ENCODE measurements around the gene PSKH1.
"Not testable (repeated sequence)": the region's sequence is repeated elsewhere in the genome, so short reads cannot be mapped to it uniquely, and the experiment has no call there.

PSKH1 gene

DNA sequence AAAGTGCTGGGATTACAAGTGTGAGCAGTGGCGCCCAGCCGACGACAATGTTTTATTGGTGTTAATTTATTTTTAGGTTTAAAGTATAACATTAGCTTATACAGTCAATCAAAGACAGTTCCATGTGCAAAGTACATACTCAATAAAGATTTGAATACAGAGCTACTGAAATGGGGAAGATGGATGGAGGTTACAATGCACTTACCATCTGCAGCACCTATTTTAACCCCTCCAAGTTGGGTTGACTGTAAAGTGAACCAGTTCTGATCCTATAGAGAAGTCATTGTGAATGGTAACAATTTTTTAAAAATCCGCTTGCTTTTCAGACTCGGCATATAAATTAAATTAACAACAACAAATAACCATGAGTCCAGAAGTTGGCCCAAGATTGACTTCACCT lies 679 bp upstream of the PSKH1 start:
- no peak for DNase-seq

DNA sequence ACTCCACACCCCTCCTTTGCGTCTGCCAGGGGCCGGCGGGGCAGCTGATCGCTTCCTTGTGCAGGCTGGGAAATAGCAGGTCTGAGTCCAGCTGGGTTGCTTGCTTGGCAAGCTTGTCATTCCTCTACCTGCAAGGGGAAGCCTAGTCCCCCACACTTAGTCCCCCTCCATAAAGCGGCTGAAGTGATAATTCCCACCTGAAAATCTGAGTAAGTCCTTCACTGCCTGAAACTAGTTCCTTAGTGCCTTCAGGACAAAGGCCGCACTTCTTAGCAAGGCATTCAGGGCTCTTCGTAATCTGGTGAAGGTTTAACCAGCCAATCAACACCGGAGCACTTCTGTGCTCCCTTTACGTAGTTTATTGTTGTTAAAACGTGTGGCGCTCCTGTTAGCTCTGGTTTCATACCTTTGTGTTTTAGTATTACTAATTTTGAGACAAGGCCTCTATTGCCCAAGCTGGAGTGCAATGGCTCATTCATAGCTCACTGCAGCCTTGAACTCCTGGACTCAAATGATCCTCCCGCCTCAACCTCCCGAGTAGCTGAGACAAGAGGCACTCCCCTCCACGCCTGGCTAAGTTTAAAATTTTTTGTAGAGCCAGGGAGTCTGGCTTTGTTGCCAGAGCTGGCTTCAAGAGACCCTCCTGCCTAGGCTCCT lies 817 bp downstream of the PSKH1 start:
- DNase-seq: no peak

DNA sequence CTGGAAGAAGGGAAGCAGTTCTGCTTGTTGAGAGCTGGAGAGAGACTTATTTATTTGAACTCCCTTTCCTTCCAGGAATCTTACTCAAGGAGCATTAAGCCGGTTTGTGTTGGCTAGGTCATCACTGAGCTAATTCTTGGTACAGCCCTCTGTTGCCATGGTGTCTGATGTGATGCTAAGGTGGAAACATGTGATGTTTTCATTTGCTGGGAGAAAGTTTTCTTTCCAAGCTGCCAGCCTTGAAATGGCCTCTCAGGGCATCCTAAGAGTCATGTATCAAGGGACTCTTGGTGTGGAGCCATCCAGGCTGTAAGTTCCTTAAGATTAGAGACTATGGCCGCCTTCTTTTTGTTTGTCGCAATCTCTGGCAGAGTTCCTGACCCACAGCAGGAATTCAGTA lies 4.2 kb downstream of the PSKH1 start:
- DNase-seq: no peak

DNA sequence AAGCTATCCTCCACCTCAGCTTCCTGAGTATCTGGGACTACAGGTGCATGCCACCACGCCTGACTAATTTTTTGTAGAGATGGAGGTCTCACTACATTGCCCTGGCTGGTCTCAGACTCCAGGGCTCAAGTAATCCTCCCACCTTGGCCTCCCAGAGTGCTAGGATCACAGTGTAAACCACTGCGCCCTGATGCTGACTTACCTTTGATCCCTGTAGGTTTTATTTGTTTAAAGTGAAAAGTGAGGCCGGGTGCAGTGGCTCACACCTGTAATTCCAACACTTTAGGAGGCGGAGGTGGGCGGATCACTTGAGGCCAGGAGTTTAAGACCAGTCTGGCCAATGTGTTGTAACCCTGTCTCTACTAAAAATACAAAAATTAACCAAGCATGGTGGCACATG lies 8.7 kb downstream of the PSKH1 start:
- no peak for DNase-seq

DNA sequence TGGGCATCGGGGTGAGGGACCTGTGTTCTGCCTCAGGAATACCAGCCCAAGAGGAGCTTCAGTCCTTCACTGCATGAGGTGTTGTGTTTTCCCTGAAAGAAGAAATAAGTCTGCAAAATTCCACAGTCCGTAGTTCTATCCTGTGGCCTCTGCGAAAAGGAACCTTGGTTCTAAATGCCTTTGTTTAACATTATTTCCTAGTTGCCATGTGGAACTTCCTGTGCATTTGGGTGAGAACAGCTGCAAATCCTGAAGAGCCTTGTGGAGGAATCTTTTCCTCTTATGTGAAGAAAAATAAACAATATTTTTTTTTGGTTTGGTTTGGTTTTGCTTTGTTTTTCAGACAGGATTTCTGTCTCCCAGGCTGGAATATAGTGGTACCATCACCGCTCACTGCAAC lies 9.8 kb downstream of the PSKH1 start:
- DNase-seq: no peak

DNA sequence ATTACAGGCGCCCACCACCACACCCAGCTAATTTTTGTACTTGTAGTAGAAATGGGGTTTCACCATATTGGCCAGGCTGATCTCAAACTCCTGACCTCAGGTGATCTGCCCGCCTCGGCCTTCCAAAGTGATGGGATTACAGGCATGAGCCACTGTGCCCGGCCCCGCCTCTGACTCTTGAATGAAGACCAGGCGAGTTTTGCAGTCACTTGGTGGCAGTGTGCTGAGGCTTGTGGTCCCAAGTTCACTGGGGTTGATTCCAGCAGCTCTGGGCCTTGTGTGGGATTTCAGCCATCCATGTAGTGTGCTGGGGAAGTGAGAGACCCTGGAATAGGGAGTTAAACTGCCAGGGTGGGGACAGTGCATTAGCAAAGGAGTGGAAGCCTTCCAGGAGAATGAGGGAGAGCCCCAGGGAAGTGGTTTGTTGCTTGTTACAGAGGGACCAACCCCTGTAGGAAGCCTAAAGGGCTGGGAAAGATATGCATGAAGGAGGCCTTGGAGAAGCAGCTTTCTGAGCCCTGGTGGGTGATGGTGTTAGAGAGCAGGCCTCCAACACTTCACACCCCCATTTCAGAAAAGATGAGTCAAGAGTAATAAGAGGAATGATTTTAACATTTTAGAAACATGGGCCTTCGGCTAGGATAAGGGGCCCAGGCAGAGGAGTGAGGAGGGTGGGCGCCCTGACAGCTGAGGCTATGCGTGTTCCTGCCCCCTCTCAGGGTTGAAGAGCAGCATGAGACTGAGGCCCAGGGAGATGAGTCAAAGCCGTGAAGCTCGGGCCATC lies 14.5 kb downstream of the PSKH1 start:
- DNase-seq: no peak

DNA sequence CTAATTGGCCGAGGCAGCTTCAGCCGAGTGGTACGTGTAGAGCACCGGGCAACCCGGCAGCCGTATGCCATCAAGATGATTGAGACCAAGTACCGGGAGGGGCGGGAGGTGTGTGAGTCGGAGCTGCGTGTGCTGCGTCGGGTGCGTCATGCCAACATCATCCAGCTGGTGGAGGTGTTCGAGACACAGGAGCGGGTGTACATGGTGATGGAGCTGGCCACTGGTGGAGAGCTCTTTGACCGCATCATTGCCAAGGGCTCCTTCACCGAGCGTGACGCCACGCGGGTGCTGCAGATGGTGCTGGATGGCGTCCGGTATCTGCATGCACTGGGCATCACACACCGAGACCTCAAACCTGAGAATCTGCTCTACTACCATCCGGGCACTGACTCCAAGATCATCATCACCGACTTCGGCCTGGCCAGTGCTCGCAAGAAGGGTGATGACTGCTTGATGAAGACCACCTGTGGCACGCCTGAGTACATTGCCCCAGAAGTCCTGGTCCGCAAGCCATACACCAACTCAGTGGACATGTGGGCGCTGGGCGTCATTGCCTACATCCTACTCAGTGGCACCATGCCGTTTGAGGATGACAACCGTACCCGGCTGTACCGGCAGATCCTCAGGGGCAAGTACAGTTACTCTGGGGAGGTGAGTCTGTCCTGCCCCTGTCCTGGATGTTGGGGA lies 16.1 kb downstream of the PSKH1 start:
- DNase-seq: no peak

DNA sequence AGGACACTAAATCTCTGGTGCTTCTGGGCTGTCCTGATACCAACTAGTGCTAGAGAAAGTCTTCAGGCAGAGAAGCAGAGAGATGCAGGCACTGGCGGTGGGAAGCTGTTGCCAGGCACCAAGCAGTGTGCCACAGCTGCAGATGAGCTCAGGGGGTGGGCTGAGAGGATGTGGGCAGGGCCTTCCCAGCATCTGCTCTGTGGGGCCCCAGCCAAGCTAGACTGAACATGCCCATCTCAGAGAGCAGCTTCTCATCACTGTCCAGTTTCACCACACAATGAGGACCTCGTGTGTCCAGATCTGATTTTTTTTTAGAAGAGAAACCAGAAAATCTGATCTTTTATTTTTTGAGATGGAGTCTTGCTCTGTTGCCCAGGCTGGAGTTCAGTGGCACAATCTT lies 17.1 kb downstream of the PSKH1 start:
- peak; percentile 39 for DNase-seq

DNA sequence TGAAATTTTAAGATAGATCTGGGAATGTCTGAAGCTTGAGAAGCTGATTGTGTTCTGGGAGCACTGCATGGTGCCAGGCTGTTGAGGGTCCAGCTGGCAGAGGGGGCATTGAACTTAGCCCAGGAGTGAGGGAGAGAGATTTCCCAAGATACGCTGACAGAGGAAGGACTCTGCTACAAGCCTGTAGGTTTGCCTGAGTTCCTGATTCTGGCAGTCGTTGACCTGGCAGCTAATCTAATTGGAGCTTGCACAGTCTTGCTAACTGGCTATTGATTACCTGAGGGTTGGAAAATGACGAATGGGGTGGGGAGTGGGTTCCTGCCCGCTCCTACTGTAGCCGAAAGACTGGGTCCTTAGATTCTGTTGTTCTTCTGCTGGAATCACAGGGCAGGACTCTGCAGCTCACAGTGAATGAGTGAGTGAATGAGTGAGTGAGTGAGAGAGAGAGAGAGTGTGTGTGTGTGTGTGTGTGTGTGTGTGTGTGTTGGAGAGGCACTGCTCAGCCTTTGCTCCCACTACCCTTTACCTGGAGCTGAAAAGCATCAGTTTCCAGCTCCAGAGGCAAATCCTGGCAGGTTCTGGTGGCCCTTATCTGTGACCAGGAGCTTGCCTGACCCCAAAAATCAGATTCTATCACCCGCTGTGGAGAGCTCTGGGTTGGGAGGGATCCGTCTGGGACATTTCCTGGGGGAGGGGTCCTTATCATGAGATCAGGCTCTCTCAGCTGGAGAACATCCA lies 21.9 kb downstream of the PSKH1 start:
- no peak for DNase-seq

DNA sequence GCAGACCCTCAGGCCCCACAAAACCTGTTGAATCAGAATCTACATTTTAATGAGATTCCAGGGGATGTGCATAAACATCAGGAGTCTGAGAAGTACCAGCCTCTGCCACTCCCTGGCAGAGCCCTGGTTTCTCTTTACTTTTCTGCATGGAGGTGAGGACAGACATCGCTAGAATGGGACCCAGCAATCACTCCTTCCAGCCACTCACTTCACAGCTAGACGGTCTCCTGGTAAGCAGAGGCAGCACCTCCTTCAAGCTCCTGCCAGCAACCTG lies 22.4 kb downstream of the PSKH1 start:
- DNase-seq: not testable (repeated sequence)

DNA sequence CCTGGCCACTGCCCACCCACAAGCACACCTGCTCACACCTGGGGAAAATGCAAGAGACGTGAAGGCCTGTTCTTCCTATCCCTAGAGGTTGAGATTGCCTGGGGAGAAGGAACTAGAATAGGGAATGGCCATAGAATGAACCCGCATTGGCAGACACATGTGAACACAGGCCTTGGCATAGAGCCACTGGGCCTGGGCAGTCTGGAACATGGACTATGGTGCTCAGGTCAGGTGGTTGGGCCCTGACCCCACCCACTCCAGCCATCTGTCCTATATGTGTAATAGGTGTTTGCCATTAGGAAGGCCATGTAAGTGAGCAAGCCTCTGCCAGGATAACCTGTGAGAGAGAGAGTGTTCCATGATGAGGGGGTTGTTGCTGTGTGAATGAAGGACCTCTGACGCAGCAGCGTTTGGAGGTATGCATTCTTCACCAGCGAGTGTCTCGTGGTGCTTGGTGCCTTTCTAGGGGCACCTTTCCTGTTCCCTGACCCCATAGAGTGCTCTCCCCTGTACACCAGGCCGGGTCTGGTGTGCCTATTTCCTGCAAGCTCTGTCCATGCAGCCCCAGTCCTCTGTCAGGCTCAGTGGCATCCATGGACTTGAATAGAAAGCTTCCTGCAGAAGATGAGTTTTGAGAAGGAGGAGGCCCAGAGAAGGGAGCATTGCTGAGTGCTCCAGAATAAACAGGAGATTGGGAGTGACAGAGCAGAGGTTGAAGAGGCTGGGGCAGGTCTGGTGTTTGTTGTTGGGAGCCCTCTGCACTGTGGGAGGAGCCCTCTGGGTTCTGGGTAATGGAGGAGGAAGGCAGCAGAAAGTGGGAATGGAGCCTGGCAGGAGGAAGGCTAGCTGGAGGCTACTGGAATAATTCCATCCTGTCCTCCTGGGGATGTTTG lies 23.0 kb downstream of the PSKH1 start:
- no peak for DNase-seq

DNA sequence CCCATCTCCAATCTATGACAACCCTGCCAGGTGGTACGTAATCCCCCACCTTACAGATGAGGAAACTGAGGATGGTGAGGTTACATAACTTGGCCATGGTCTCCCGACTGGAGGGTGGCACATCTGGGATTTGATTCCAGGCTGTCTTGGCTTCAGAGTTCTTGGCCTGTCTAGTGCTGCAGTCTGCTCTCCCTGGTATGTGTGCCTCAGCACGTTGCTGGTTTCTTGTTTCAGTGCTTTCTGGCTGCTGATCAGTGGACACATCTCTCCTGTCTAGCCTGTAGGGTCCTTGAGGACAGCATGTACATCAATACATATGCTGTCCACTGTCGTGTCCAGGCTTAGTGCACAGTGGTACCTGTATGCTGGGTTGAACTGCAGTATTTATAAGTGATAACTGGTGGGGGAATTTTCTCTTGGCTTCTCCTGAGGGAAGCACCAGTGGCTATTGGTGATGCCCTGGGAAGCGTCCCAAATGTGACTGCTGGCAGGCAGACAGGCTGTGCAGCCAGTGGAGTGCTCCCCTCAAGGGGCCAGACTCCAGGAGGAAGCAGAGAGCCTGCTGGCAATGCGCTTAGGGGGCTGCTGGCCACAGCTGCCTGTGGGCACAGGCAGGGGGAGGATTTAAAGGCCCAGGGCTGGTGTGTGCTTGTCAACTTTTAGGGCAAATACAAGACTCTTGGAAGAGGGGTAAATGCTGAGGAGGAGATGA lies 24.2 kb downstream of the PSKH1 start:
- no peak for DNase-seq

DNA sequence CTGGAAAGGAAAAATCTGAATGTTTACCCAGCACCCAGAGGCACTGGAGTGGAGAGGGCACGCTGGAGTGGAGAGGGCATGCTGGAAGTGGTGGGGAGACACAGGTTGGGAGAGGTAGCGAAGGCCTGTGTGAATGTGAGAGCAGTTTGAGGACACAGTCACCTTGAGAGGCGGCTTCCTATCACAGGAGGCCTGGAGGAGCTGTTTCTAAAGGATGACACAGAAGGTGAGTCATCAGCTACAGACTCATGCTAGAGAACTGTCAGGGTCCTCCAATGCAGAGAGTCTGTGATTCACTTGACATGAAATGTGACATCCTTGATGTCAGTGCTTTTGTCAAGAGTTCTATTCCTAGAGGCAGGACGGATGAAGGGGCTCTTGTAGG lies 24.8 kb downstream of the PSKH1 start:
- DNase-seq: no peak

DNA sequence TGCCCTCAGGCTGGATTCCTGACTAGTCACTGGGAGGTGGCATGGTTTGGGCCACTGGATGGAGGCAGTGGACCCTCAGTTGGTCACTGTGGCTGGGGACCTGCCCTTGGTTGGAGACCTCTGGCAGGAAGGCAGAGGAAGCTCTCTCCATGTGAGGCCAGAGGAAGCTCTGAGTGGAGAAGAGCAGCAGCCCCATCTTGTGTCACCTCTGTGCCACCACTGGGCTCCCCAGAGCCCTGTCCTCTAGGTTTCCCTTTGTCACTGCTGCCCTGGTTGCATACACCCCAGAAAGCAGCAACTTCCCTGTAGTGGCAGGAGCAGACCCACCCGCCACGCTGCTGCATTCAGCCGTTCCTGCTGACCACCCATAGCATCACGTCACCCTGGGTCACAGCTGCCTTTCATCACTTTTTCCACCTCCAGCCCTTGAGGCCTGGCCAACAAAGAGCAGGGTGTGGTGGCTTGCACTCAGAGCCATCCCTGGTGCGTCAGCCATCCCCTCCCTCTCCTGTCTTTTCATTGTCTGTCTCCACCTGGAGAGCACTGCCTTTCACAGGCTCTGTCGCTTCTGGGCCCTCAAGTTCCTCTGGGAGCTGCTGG lies 26.7 kb downstream of the PSKH1 start:
- DNase-seq: no peak

DNA sequence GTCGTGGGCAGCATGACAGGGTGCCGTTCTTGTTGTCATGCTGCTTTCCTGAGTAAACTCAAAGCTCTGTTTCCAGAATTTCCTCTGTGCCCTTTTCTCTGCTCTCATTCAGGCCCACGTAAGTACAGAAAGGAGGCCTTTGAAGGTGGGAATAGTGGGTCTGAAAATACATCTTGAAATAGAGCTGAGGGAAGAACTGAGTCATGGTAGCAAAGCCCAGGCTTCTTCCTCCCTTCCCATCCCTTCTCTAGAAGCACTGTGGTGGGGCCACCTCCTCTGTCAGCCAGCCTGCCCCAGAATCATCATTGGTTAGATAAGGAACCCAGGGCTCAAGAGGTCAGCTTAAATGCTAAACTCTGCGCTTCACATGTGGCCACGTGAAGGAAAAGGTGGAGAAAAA lies 29.2 kb downstream of the PSKH1 start:
- no peak for DNase-seq

DNA sequence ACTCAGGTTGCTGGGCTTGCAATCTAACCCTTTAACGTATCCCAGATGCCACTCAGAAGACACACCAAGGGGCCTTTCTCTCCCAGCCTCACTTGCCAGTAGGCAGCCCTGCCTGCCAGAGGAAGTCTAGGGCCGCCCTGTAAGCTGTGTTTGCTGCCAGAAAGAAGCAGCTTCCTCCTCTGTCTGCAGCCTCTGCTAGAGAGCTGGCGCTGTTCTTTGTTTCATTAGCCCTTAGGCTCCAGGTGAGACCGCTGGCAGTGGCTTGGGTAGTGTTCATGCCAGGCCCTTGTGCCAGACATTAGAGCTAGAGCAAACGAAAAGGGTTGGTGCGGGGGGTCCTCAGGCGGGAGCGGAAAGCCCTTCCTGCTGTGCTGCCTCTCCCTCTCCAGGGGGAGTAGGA lies 29.7 kb downstream of the PSKH1 start:
- DNase-seq: no peak

DNA sequence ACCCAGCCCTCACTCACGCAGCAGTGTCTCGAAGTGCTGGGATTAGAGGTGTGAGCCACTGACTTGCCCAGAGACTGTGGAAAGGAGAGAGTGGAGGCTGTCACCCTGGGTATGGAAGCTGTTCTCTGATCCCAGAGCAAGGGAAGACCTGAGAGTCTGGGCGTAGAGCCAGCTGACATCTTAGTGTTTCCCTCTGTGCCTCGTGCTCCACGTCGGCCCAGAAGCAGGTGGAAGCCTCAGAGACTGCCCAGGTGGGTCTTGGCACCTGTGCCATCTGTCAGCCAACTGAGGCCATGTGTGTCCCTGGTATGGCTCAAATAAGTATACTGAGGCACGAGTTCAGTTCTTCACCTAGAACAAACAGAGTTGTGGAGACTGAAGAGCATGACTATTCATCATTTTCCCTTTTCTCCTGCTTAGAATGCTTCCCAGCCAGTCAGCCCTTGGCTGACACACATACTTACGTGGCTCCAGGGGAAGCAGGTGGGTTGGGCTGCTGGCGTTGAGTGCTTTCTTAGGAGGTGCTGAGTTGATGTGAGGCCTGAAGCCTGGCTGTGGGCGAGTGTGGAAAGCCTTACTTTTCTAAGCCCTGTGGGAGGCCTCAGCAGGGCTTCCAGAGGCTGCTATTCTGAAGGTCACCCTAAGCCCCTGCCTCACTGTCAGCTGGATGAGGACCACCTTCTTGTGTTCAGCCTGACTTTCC lies 30.5 kb downstream of the PSKH1 start:
- no peak for DNase-seq

DNA sequence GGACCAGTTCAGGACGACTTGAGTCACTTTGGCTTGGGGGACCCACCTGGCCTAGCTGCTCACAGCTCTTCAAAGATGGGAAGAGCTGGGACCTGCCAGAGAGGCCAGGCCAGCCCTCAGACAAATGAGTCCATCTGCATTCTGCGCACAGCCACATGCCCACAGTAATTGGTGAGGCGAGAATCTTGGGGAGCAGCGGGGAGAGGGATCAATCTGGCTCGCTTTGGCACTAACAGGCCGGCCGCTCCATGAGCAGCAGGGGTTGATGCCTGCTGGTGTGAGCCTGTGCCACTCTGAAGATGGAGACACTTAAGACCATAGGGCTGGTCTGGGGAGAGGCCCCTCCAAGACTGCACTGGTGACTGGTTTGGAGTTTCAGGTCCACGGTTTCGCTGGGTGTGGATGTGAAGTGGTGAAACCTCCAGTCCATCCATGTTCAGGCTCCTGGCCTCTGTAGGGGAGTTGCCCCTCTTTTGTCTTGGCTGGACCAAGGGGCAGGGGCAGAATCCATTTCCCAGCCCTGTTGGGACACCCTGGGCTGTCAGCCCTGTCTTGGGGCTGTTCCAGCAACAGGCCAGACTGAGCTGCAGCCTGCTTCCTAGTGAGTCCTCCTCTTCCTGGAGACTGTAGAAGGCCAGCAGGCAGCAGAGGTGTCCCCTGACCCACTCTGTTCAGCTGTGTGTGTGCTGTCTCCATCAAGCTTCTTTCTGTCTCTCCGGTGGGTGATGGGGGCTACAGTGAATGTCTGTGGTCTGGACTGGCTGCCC lies 31.3 kb downstream of the PSKH1 start:
- no peak for DNase-seq

DNA sequence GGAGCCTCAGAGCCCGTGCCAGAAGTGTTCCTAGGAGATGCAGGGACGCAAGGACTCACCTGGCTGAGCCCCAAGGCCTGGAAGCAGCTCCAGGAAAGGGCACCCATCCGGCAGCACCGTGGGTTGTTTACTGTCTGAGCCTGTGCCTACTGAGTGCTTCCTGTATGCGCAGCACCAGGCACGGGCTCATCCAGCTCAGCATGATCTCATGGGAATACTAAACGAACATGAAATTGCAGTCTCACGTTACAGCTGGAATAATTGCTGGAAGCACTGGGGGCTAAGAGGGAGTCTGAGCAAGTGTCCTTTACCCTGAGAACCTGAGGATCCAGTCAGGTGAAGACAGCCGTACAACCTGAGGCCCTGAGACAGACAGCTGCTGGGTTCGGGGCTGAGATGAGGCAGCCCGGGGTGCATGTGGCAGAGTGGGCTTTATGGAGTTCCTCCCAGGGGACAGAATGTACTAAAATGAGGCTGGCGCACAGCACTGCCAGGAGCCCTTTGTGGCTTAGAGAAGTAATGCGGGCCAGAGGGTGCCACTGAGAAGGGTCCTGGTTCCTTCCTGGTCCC lies 33.2 kb downstream of the PSKH1 start:
- DNase-seq: peak; percentile 75

Data from NCI-H510A (cell line).